Mesothelial cell of epicardium (in vitro differentiated cells): ENCODE measurements around the gene ESRP2. TPM values are rescaled to one million over a fixed set of nuclear protein-coding genes. Genes with fewer than 3 reads are reported as not detected.

Experiments used
- DNase-seq, 2 experiments: peaks; one replicate each; pipeline ENCODE4 v3.0.0; 2021; ENCODE audit warnings: low spot score in 2 of 2; ENCODE audit not compliant: unreplicated experiment in 2 of 2
- H3K27ac Mint-ChIP-seq: 2 replicates; pipeline ENCODE4 v1.8.0; 2021; ENCODE audit warnings: mixed read lengths
- H3K27me3 Mint-ChIP-seq: 2 replicates; pipeline ENCODE4 v1.8.0; 2021; ENCODE audit warnings: low read depth, mixed read lengths
- H3K36me3 Mint-ChIP-seq: 2 replicates; pipeline ENCODE4 v1.8.0; 2021; ENCODE audit warnings: mixed read lengths
- H3K4me1 Mint-ChIP-seq: 2 replicates; pipeline ENCODE4 v1.8.0; 2021; ENCODE audit warnings: mixed read lengths
- H3K4me3 Mint-ChIP-seq: 2 replicates; pipeline ENCODE4 v1.8.0; 2021; ENCODE audit warnings: mild to moderate bottlenecking, moderate library complexity, mixed read lengths
- H3K9me3 Mint-ChIP-seq: 2 replicates; pipeline ENCODE4 v1.8.0; 2021; ENCODE audit warnings: mixed read lengths
- total RNA-seq: library from RNA; stranded (reverse); gene quantifications from 3 replicates; pipeline ENCODE4 v1.2.1, GENCODE V29; 2021
- TF ChIP-seq, protein P1 (sequence below): fragments of 200-600 bp; sonication (generic); IDR thresholded peaks from one replicate; pipeline ENCODE4 v1.5.0; 2021; ENCODE audit warnings: antibody characterized with exemption; ENCODE audit not compliant: unreplicated experiment

ESRP2 gene
- total RNA-seq, 1 donor from 2014 or later, result 34.7 TPM

DNA sequence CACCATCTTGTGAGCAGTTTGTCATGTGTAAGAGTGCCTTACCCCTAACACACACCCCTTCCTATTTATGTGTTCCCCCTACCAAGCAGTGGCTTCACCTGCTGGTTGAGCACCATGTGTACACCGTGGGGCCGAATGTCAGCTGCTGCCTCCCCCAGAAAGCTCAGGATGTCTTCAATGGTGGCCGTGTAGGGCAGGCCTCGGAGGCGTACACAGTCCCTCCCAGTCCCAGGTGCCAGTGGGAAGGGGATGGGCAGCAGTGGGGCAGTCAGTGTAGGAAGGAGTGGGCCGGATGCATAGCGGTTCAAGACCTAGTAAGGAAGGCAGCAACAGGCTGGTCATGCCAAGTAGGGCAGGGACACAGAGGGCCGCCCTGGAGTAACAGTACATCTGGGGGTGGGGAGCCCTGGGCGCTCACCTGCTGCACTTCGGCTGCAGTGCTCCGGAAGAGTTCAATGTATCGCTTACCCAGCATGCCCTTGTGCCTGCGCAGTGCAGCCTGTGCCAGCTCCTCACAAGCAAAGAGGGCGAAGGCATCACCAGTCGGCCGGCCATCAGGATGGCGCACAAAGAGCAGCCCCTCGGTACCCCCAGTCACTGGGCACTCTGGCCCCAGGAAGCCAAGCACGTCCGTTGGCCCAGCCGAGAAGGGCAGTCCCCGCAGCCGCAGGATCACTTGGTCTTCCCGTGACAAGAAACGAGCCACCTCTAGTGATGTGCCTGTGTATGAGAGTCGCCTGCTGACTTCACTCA is 4.4 kb downstream of the ESRP2 start:
- peaks cover 5% of the 10 kb centered on the region for H3K36me3 Mint-ChIP-seq
- peaks cover 24% of the 10 kb centered on the region for H3K4me1 Mint-ChIP-seq
- peaks cover 27% of the 10 kb centered on the region for H3K27me3 Mint-ChIP-seq
- TF ChIP-seq, protein P1, sequence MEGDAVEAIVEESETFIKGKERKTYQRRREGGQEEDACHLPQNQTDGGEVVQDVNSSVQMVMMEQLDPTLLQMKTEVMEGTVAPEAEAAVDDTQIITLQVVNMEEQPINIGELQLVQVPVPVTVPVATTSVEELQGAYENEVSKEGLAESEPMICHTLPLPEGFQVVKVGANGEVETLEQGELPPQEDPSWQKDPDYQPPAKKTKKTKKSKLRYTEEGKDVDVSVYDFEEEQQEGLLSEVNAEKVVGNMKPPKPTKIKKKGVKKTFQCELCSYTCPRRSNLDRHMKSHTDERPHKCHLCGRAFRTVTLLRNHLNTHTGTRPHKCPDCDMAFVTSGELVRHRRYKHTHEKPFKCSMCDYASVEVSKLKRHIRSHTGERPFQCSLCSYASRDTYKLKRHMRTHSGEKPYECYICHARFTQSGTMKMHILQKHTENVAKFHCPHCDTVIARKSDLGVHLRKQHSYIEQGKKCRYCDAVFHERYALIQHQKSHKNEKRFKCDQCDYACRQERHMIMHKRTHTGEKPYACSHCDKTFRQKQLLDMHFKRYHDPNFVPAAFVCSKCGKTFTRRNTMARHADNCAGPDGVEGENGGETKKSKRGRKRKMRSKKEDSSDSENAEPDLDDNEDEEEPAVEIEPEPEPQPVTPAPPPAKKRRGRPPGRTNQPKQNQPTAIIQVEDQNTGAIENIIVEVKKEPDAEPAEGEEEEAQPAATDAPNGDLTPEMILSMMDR, result no peak
- H3K27ac Mint-ChIP-seq, result no peak overlapping the region
- H3K9me3 Mint-ChIP-seq, result no peaks in the 10 kb centered on the region
- no peak for DNase-seq
- no peak overlapping the region for H3K4me3 Mint-ChIP-seq

DNA sequence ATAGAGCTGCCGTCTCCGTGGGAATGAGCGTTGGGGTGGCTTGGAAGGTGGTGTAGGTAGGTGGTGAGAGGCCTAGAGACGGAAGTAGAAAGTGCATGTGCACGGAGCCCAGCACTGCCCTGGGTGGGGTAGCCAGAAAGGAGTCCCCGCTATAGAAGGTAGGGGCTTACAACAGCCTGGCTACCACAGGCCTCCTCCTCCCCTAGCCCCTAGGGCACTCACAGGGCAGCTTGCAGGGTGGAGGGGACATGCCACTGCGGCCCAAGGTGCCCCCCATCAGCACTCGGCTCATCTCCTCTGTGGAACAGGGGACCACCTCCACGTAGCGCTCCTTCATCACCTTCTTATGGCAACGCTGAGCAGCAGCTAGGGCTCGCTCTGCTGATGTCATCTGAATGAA is 5.0 kb downstream of the ESRP2 start:
- Mint-ChIP-seq H3K27ac (no peak overlapping the region), H3K36me3 (peaks cover 5% of the 10 kb centered on the region)
- TF ChIP-seq, protein P1, result no peak

DNA sequence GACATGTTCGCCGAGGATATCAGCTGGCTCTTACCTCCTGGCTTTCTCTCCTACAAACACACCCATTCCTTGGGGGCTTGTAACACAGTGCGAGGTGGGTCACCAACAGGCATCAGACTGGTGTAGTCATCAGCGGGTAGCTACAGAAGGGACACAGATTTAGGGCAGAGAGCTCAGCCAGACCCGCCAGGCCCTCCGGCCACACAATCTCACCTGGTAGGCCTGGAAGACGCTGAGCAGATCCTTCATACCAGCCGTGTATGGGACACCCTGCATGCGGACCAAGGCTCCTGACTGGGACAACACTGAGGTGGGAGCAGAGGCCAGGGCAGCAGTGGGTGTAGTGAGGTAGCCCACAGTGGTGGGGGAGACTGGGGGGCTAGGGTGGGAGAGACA is 5.8 kb downstream of the ESRP2 start:
- peaks cover 5% of the 10 kb centered on the region for H3K36me3 Mint-ChIP-seq

More for the DNA sequence above, 5.0 kb downstream of the ESRP2 start:
- H3K4me1 Mint-ChIP-seq, result peaks cover 20% of the 10 kb centered on the region
- peaks cover 23% of the 10 kb centered on the region for H3K27me3 Mint-ChIP-seq
- H3K4me3 Mint-ChIP-seq, result no peak overlapping the region
- no peak for DNase-seq
- H3K9me3 Mint-ChIP-seq, result no peaks in the 10 kb centered on the region

DNA sequence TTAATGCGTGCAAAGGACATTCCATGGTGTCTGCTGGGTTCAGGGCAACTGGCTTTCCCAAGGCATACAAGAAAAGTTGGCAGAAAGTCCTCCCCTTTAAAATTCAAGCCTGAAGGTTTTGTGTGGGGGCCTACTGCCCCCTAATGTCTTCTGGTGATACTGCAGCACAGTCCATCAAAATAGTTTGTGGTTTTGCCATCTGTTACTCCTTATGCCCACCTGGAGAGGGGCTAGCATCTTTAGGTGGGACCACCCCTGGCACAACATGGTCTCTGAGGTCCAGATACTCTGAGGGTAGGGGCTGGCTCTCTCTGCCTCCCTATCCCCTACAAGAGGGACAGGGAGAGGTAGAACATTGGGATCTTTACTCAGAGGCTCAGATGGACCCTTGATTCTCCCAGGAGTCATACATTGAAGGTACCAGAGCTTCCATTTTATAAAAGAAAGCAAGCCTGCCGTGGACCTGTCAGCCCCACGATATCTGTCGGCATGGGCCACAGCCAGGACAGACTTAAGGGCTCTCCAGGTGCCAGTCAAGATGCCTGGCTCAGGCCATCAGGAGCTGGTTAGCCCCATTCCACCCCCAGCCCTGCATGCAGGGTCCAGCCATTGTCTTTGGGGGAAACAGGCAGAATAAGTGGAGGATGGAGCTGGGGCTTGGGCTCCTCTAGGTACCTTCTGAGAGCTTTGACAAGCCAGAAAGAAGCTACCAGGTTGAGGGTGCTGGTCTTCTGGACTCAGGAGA is 6.3 kb downstream of the ESRP2 start:
- Mint-ChIP-seq H3K9me3 (no peaks in the 10 kb centered on the region), H3K27ac (peak overlapping the region; percentile 77), H3K4me1 (peaks cover 12% of the 10 kb centered on the region), H3K27me3 (peaks cover 11% of the 10 kb centered on the region), H3K36me3 (peaks cover 5% of the 10 kb centered on the region), H3K4me3 (no peak overlapping the region)
- peak in 1 of 2 experiments; percentile 60 for DNase-seq
- TF ChIP-seq, protein P1, result peak; percentile 74

More for the DNA sequence above, 5.8 kb downstream of the ESRP2 start:
- Mint-ChIP-seq H3K4me3 (no peak overlapping the region), H3K27ac (no peak overlapping the region), H3K27me3 (peaks cover 17% of the 10 kb centered on the region), H3K4me1 (peaks cover 18% of the 10 kb centered on the region), H3K9me3 (no peaks in the 10 kb centered on the region)
- DNase-seq, result no peak
- TF ChIP-seq, protein P1, result no peak

DNA sequence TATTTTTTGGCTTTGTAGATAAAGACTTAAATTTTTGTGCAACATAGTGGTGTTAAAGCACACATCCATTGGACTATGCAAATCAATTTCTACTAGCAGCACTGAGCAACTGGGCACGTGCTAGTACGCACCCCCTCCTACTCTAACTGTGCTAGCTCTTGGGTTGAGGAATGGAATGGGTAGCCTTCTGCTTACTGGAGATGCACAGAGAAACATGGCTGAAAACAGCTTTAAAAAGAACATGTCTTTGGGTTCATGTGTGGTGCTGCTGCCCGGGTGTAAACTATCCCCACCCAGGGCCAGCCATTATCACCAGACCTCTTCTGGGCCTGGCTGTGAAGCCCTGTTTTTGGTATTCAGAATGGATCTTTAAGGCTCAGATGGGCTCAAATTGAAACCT is 7.3 kb downstream of the ESRP2 start:
- Mint-ChIP-seq H3K4me1 (peaks cover 4% of the 10 kb centered on the region), H3K9me3 (no peaks in the 10 kb centered on the region), H3K36me3 (peaks cover 5% of the 10 kb centered on the region), H3K4me3 (no peak overlapping the region), H3K27me3 (peaks cover 5% of the 10 kb centered on the region), H3K27ac (no peak overlapping the region)
- TF ChIP-seq, protein P1, result no peak
- DNase-seq, result no peak
